Stomach (tissue), 4 donors: ENCODE measurements around the gene NRP2.

Source experiments
- CTCF ChIP-seq, 7 experiments: fragments of 450-650 bp in 4 of 7; fragments of 200-600 bp in 3 of 7; sonication (generic) in 3 of 7; IDR thresholded peaks; one replicate each; pipeline ENCODE4 v1.5.1; 2016 to 2019; ENCODE audit warnings: antibody characterized with exemption in 7 of 7, control low read depth in 2 of 7, mild to moderate bottlenecking in 1 of 7
- EP300 ChIP-seq: sonication (generic); formaldehyde crosslinking; IDR thresholded peaks from one replicate; pipeline ENCODE4 v1.6.1; 2017; ENCODE audit warnings: antibody characterized with exemption
- POLR2A ChIP-seq, 4 donors: fragments of 450-650 bp; IDR thresholded peaks; one replicate each; pipeline ENCODE4 v1.6.1; 2016; ENCODE audit warnings: antibody characterized with exemption in 4 of 4, control low read depth in 2 of 4, mild to moderate bottlenecking in 1 of 4, moderate library complexity in 1 of 4
- POLR2AphosphoS5 ChIP-seq, 3 donors: sonication (generic); formaldehyde crosslinking; IDR thresholded peaks; one replicate each; pipeline ENCODE4 v1.6.1; 2016; ENCODE audit warnings: antibody characterized with exemption in 3 of 3

DNA sequence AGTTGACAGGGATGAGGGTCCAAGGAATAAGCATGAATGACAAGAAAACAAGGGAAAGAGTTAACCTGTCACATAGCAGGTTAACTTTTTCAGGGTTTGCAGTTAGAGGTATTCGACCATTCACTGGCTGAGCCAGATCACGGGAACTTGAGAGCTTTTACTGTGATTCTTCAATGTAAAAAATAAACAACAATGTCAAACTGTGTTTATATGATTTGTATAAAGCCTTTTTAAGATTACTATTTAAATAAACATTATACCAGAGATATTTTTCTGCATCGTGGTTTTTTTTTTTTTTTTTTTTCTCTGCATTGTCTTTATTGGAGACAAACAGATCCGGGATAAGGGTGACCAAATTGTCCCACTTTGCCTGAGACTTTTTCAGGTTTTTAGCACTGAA, 115.6 kb downstream of the NRP2 start:
- TF ChIP-seq POLR2A (IDR thresholded peaks at IDR 0.05) (no peak), CTCF (IDR thresholded peaks at IDR 0.05) (no peak), EP300 (no peak), POLR2AphosphoS5 (IDR thresholded peaks at IDR 0.05) (no peak)
